GM18519 (cell line): ENCODE data around the gene MYH9.
"Not testable (repeated sequence)": the region's sequence is repeated elsewhere in the genome, so short reads cannot be mapped to it uniquely, and the experiment has no call there.

Experiments
- ATAC-seq: cut with Tn5 transposase; IDR thresholded peaks from one replicate; pipeline ENCODE4 v1.9.1; 2021; ENCODE audit warnings: mild to moderate bottlenecking, moderate library complexity; ENCODE audit not compliant: unreplicated experiment, low FRiP score

Gene MYH9

DNA sequence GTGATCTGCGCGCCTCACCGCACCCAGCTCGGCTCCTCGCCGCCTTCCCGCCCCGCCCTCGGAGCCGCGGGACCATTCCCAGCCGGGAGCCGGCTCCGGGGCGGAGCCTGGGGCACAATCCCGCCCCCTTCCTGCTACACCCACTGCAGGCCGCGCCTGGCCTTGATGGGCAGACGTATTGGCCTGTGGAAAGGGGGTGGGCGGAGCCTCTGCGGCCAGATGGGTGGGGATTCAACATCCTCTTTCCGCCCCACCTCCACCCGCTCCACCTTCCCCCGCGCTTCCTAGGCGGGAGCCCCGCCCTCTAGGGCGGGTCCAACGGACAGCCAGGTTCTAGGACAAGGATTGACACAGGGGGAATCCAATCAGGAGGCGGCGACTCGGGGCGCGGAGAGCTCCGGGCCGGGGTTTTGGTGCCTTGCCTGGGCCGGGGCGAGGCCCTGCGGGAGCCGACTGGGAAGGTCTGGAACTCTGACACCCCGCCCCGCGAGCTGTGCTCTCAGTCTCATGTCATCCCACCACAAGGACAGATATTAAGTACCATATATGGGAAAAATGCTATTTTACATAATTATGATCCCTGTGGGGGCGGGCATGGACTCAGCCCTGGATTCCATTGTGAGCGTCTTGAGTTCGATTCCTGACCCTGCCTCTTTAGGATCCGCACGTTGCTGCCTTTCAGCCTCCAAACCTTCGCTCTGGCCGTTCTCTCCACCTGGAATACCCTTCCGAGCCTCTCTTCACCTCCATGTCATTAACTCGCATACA lies at the start of gene MYH9:
TSS of gene MYH9 (minus strand) at position 9 of the 768 bp plus-strand sequence. CDS start 38,731 bp downstream, outside the sequence.
- ATAC-seq, result peak; percentile 66

DNA sequence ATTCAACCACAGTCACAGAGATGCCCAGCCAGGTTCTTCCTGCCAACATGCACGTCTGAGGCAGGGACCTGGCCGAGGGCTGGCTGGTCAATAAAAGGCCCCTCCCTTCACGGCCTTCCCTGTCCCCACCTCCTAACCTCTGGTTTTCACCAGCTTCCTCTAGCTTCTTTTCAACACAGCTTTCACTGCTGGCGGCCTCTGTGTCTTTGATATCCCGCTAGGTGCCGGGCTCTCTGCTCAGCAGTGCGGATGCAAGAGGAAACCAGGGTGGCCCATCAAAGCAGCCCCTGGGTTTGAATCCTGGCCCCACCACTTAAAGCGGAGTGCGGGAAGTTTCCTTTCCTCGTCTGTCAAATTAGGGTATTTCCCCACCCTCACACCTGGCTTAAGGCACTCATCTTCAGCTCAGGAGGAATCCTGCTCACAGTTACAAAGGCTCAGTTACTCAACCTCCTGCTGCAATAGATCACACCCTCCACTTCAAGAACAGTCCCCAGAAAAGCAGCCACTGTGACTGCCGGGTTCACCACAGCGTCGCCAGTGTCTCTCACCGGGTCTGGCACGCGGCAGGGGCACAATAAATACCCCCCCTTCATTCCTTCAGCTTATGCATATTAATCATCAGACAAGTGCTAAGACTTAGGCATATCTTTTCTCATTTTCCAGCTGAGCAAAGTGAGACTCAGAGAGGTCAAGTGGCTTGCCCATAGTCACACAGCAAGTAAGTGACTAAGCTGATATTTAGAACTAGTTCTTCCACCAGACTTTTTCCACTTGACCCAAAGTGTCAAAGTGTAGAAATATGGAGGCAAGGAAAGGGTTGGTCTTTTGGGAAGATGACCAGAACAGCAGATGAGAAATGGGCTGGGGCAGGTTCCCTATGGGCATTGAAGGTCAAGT lies 48.0 kb upstream of the MYH9 start:
- no peak for ATAC-seq

DNA sequence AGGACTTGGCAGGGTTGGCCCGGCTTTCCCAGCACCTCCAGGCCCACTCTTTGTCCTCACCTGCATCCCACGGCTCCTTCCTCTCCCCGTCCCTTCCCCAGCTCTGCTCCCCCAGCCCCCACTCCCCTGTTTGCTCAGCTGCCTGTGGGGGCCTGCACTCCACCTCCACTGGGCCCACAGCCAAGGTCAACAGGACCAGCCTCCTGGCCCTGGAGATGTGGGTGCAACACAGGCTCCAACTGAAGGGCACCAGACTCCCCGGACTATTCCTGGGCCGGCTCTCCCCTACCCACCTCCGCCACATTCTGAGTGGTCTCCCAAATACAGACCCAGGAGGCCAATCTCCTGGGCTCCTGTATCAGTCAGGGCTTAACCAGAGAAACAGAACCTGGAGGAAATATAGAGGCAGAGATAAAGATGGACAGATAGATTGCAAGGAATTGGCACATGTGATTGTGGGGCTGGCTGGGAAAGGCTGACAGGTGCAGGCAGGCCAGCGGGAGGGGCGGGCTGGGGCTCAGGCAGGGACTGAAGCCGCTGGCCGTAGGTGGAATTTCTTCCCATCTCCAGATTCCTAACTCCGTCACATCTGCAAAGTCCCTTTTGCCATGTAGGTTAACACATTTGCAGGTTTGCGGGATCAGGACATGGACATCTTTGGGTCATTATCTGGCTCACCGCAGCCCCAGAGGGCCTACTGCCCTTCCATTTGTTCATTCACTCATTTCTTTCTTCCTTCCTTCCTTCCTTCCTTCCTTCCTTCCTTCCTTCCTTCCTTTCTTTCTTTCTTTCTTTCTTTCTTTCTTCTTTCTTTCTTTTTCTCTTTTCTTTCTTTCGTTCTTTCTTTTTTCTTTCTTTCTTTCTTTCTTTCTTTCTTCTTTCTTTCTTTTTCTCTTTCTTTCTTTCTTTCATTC lies 45.8 kb upstream of the MYH9 start:
- no peak for ATAC-seq

DNA sequence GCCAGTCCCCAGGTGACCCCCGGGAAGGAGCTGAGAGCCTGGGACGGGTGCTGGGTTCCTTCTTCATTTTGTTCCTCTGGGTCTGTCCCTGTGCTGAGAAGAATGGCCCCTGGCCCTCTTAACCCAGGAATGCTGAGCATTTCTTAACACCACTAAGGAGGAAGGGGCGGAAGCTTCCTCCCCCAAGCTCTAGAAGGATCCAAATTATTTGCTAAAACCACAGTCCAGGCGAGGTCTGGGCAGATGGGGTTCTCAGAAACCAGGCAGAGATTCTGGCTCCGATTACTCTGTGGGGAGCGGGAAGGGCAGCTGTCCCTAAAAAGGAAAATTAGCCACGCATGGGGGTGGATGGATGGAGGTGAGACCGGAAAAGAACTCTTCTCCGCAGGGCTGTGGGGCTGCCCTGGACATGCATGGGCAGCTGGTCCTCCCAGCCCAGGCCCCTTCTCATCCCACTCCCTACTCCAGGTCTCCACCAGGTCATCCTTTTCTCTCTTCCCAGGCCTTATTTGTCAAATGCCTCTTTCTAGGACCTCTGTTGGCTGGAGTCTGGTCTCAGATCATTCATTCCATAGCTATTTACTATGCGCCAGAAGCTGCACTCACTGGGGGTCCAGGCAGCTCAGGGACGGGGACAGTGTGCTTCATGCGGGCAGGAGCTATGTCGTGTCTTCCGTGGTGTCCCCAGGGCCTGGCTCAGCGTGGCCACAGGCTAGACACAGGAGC lies 45.0 kb upstream of the MYH9 start:
- no peak for ATAC-seq

DNA sequence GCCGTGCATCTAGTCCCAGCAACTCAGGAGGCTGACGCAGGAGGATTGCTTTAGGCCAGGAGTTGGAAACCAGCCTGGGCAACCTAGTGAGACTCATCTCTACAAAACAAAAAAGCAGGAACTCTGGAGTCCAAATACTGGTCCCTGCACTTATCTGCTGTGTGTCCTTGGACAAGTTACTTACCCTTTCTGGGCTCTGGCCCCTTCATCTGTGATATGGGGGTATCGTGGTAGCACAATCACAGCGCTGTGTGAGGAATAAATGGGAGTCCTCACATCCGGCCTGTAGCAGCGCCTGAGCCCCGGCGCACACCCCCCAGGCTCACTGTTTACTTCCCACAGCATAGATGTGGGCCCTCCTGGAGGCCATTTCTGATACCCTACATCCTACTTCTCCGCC lies 44.2 kb upstream of the MYH9 start:
- no peak for ATAC-seq

DNA sequence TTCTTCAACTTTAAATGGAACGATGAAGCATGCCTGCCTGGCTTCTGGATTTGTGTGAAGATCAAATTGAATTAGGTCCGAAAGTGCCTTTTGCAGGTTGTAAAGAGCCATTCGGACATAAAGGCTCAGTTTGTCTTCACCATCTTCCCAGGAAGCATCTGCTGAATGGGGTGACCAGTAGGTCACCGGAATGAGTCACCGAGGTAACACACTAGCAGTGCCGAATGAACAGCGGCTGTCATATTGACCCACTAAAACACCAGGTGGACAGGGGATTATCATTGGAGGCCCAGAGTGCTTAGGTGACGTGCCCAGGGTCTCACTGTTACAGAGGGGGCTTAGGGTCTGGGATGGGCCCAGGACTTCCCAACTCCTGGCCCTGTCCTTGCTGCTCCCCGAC lies 43.1 kb upstream of the MYH9 start:
- ATAC-seq, result no peak

DNA sequence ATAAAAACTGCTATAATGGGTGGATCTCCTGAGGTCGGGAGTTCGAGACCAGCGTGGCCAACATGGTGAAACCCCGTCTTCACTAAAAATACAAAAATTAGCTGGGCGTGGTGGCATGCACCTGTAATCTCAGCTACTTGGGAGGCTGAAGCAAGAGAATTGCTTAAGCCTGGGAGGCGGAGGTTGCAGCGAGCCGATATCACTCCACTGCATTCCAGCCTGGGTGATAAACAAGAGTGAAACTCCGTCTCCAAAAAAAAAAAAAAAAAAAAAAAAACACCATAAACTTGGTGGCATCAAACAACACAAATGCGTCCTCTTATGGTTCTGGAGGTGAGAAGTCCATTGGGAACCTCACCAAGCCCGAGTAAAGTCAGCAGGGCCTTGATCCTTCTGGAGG lies 40.2 kb upstream of the MYH9 start:
- not testable (repeated sequence) for ATAC-seq

DNA sequence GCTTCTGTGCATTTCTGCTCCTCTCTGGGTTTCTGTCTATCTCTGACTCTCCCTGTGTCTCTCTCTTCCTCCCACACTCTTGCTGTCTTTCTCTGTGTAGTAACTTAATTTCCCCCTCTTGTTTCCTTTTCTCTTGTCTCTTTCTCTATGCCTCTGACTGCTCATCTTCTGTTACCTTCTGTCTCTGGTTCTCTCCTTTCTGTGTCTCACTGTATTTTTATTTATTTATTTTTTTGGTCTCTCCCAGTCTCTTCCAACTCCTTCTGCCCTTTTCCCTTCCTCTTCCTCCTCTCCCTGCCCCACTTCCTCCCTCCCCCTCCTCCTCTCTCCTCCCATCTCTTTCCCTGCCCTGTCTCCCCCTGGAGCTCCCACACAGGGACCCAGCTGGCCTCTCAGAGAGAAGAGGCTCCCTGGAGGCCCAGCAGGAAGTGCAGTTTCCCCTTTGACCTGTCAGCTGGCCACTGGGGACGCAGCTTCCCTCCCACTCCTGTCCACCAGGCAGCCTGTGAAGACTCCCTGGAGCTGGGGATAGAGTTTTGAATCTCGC lies 38.3 kb upstream of the MYH9 start:
- ATAC-seq, result no peak

DNA sequence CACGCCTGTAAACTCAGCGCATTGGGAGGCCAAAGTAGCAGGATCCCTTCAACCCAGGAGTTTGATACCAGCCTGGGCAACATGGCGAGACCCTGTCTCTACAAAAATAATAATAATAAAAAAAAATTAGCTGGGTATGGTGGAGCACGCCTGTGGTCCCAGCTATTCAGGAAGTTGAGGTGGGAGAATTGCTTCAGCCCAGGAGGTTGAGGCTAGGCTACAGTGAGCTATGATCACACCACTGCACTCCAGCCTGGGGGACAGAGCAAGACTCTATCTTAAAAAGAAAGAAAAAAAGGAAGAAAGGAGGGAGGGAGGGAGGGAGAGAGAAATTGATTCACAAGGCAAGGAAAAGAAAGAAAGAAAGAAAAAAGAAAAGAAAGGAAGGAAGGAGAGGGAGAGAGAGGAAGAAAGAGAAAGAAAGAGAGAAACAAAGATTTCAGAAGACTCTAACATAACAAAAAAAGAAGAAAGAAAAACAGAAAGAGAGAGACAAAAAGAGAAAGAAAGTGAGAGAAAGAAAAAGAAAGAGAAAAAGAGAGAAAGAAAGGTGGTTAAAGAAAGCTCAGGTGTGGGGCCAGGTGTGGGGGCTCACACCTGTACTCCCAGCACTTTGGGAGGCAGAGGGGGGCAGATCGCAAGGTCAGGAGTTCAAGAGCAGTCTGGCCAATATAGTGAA lies 37.3 kb upstream of the MYH9 start:
- no peak for ATAC-seq

DNA sequence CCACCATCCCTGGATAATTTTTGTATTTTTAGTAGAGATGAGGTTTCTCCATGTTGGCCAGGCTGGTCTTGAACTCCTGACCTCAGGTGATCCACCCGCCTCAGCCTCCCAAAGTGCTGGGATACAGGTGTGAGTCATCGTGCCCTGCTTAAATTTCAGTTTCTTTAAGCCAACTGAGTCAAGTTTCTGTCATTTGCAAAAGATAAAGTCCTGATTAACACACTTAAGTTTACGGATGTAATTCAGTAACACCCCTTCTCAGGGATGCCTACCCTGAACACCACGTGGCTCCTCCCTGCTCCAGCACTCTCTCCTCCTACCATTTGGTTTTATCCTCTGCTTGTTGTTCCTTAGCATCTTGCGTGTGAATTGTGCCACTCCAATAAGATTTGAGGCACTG lies 36.7 kb upstream of the MYH9 start:
- not testable (repeated sequence) for ATAC-seq

DNA sequence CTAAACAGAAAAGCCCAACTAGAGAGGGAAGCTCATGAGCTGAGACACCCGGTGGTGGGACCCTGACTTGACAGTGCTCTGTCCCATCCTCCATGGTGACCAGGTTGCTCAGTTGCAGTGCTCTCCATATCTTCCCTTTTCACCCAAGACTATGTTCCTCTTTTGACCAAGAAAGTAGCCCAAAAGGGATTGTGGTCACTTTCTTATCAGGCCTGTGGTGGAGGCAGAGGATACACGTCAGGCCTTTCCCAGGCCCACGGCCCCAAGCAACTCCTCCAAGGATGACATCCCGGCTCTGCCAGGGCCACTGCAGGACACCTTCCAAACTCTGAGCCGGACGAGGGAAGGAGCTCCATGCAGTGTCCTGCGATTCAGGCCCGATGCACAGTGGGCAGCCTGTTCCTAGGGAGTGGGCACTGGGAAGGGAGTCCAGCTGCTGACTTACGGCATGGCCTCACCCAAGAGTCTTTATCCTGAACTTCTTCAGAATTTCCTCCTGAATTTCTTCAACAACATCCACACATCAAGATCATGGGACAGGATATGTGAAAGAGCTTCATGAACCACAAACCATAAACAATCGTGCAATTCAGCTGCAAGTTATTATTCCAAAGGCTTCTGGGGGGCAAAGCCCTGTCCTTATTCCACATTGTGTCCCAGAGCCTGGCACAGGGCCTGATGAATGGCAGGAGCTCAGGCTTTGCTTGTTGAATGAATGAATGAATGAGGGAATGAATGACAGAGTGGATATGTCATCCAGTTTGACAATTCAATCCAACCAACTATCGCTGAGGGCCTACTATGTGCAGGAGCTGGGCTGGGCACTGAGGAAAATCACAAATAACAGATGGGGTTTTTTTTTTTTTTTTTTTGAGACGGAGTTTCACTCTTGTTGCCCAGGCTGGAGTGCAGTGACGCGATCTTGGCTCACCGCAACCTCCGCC lies 36.0 kb upstream of the MYH9 start:
- no peak for ATAC-seq

DNA sequence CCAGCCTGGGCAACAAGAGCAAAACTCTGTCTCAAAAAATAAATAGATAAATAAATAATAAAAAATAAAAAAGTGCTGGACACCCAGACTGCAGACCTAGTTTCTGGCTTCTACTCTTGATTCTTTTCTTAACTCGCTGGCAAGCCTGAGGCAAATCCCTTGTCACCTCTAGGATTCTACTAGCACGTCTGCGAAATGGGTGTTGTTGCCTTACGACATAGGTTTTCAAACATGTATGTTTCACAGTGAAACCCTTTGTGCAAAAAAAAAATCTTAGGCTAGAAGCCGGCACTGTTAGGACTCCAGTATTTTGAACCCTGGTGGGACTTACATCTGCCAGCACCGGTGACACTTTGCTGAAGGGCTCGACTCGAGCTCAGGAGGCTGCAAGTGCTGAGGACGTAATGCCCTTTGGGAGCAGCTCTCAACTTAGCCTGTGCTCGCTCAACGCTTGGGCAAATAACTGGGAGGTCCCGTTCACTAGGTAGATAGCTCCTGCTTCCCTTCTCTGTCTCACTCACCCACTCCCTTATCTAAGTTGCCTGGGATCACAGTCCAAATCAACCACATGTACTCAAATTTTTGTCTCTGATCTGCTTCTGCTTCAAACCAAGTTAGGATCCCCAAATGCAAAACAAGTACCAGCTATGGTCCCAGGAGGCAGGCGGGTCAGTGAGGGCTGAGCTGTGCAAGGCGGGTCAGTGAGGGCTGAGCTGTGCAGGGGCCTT lies 34.7 kb upstream of the MYH9 start:
- no peak for ATAC-seq

DNA sequence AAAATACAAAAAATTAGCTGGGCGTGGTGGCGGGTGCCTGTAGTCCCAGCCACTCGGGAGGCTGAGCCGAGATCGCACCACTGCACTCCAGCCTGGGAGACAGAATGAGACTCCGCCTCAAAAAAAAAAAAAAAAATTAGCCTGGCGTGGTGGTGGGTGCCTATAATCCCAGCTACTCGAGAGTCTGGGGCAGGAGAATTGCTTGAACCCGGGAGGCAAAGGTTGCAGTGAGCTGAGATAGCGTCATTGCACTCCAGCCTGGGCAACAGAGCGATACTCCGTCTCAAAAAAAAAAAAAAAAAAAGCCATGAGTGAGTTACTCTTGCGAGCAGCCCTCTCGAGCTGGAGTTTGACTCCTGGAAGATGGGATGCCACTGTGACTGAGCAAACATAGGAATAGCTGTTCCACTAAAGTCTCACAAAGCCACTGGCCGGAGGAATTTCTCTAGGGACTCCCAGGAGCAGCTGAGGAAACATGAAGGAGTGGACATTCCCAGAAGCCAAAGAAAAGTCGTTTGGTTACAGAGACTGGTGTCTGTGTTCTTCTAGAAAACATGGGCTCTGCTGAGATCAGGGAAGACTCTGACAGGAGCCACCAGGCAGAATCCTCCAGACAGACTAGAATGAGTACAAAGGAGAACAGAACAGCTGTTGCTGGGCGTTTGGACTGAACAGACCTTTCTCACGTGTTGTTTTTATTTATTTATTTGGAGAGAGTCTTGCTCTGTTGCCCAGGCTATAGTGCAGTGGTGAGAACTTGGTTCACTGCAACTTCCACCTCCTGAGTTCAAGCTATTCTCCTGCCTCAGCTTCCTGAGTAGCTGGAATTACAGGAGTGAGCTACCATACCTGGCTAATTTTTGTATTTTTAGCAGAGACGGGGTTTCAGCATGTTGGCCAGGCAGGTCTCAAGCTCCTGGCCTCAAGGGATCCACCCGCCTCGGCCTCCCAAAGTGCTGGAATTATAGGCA lies 32.4 kb upstream of the MYH9 start:
- no peak for ATAC-seq

DNA sequence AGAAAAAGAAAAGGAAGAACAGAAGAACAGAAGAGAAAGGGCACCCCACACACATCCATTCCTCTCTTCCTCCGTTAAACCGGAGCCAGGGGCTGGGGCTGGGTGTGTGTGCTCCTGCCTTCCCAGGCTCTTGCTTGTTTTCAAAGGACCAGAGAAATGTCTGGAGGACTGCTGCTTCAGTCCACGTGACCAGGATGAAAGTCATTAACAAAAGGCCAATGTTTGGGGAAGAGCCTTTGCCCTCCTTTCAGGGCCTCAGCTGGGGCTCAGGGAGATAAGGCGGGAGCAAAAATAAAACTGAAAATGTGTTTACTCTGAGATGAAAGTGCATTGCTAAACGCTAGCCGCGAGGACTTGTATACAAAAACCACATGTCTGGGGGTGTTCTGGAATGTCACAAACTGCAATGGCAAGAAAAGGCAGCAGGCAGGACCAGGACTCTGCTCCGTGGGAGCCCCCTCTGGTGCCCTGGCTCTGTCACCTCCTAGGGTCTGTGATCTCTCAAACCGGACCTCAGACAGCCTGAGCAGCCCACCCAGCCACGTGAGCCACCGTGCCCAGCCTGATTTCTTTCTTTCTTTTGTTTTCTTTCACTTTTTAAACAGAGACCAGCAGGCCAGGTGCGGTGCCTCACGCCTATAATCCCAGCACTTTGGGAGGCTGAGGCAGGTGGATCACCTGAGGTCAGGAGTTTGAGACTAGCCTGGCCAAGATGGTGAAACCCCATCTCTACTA lies 31.6 kb upstream of the MYH9 start:
- no peak for ATAC-seq

DNA sequence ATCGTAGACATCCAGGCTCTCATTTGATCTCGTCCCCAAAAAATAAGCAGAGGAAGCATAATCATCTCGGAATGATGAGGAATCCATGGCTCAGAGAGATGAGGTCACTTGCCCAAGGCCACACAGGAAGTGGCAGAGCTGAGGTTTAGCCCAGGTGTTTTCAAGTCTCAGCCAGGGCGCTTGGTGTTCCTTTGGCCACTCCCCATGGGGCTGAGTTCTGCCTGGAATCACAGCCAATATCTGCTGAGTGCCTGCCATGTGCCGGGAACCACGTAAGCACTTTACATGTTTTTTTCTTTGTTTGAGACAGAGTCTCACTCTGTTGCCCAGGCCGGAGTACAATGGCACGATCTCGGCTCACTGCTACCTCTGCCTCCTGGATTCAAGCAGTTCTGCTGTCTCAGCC lies 29.5 kb upstream of the MYH9 start:
- no peak for ATAC-seq
